ENCODE results near the gene KLHDC2. TPM values are rescaled to one million over a fixed set of nuclear protein-coding genes. Genes with fewer than 3 reads are reported as not detected.
"Not testable (repeated sequence)": the region's sequence is repeated elsewhere in the genome, so short reads cannot be mapped to it uniquely, and the experiment has no call there.

Gene KLHDC2
- total and polyA plus RNA-seq, 2 of the 8 experiments (the other 6 are each of a cell fraction or from before 2014, with no cell fraction given) = 32.9 to 43.4 TPM

GRCh38 chr14:49771691-49772090, 3.7 kb downstream of the KLHDC2 start:
- not testable (repeated sequence) for H2BK5ac ChIP-seq (ENCODE audit: low read depth, low read length); H3K4me3 ChIP-seq (ENCODE audit: extremely low read depth in 1 of 4, insufficient read depth in 2 of 4, low read depth in 3 of 4, low read length in 4 of 4); H3K23me2 ChIP-seq (ENCODE audit: low read depth, low read length); DNase-seq (ENCODE audit: low read depth in 1 of 2, low spot score in 2 of 2); H3K4ac ChIP-seq (replicated peaks; ENCODE audit: insufficient read length, low read depth, low read length); H3K14ac ChIP-seq (ENCODE audit: insufficient read length); H2AK5ac ChIP-seq (ENCODE audit: low read depth, low read length); H2AFZ ChIP-seq (ENCODE audit: low read length); H3K27ac ChIP-seq (ENCODE audit: low read depth, low read length); H2BK15ac ChIP-seq (ENCODE audit: low read length); H4K91ac ChIP-seq (replicated peaks; ENCODE audit: insufficient read length, low read length); H4K8ac ChIP-seq (ENCODE audit: extremely low read depth, insufficient read depth, low read length); H4K20me1 ChIP-seq (replicated peaks in 1 of 2; ENCODE audit: control insufficient read depth in 1 of 2, insufficient read depth in 2 of 2, low read length in 2 of 2); H2BK120ac ChIP-seq (replicated peaks; ENCODE audit: low read depth, low read length); FAIRE-seq; H3K4me2 ChIP-seq (ENCODE audit: insufficient read depth in 1 of 2, low read depth in 2 of 2, low read length in 2 of 2); H3K9me3 ChIP-seq (ENCODE audit: insufficient read depth in 2 of 2, low read depth in 1 of 2, low read length in 1 of 2); H4K5ac ChIP-seq (ENCODE audit: insufficient read length, low read depth, low read length); H3K79me1 ChIP-seq (ENCODE audit: low read depth, low read length); H3K27me3 ChIP-seq (replicated peaks in 1 of 4; ENCODE audit: control insufficient read depth in 3 of 4, extremely low read depth in 1 of 4, insufficient read depth in 3 of 4, low read length in 3 of 4); H3K23ac ChIP-seq (ENCODE audit: insufficient read length); H3K18ac ChIP-seq (ENCODE audit: extremely low read depth, low read length); H3K9ac ChIP-seq (replicated peaks in 1 of 4; ENCODE audit: extremely low read depth in 1 of 4, low read depth in 3 of 4, low read length in 3 of 4); H3K56ac ChIP-seq (replicated peaks; ENCODE audit: insufficient read length, low read depth, low read length); H2BK20ac ChIP-seq (ENCODE audit: low read length); H2BK12ac ChIP-seq (ENCODE audit: low read depth, low read length)
- CTCF ChIA-PET (ENCODE audit: partially characterized antibody) = interaction anchor here (0.5 to 0.6 kb wide), 2 partner anchors 139 to 306 kb away, joined by 3 read pairs; no protein-coding TSS in a partner anchor
- peaks cover 2 to 13% (median 3%) of the 10 kb centered on the region in 4 experiments; a peak in 4 of 7 replicates for H3K4me1 ChIP-seq (replicated peaks in 1 of 4; ENCODE audit: control insufficient read depth in 3 of 4, insufficient read depth in 4 of 4, low read length in 3 of 4)
- POLR2A ChIA-PET (ENCODE audit: partially characterized antibody) = interaction anchor here (0.6 to 2.7 kb wide), 5 partner anchors 10 to 131 kb away, joined by 3 to 14 read pairs (median 5); no protein-coding TSS in a partner anchor
- peaks cover 0 to 23% of the 10 kb centered on the region in 2 experiments; a peak in 3 of 4 replicates for H3K79me2 ChIP-seq (ENCODE audit: control insufficient read depth in 1 of 2, insufficient read depth in 2 of 2, low read length in 2 of 2)
- 98% methylated on average over 10 of the region's 10 CpGs; no CpG with 5 or more reads in 1 of the 2 experiments for WGBS, 2 experiments (ENCODE audit: extremely low coverage in 1 of 2, insufficient coverage in 1 of 2, insufficient read length in 1 of 2, insufficient replicate concordance in 2 of 2, low coverage in 1 of 2, low lambda C conversion rate in 2 of 2, missing lambda C conversion rate in 1 of 2)
- H3K36me3 ChIP-seq (ENCODE audit: control insufficient read depth in 2 of 4, insufficient read depth in 4 of 4, low read length in 3 of 4) = peaks cover 4 to 25% (median 5%) of the 10 kb centered on the region in 4 experiments; a peak in 6 of 8 replicates

Measured in H1 (cell line).